ENCODE measurements around the gene WDR1. TPM values are rescaled to one million over a fixed set of nuclear protein-coding genes. Genes with fewer than 3 reads are reported as not detected.

The WDR1 gene
- total and polyA plus RNA-seq, 4 experiments from 2014 or later: 295 to 348 (median 318) TPM

- Mint-ChIP-seq H3K9me3 (peaks cover 0 to 2% (median 0%) of the 10 kb centered on the region in 8 donors), H3K4me3 (peak overlapping the region; percentile 95 to 98 (median 97)), H3K4me1 (peaks cover 57 to 94% (median 81%) of the 10 kb centered on the region in 4 donors), H3K27ac (peak overlapping the region; percentile 71 to 99 (median 95)), H3K36me3 (peaks cover 46 to 66% of the 10 kb centered on the region in 2 donors), H3K27me3 (no peaks in the 10 kb centered on the region)
- ChIA-PET CTCF (ENCODE audit: partially characterized antibody) (interaction anchor here (0.9 to 1.6 kb wide), 4 partner anchors 10 to 423 kb away, joined by 3 to 5 read pairs (median 4); no protein-coding TSS in a partner anchor), POLR2A (ENCODE audit: partially characterized antibody) (interaction anchor here (10.6 kb wide), 1 partner anchor 14 kb away, joined by 396 read pairs; no protein-coding TSS in a partner anchor)
- Histone ChIP-seq H3K27me3 (ENCODE audit: insufficient read depth, low read length) (no peaks in the 10 kb centered on the region), H3K9me3 (ENCODE audit: control insufficient read depth in 1 of 2, low read length in 2 of 2) (no peaks in the 10 kb centered on the region), H3K36me3 (ENCODE audit: insufficient read depth, low read length) (peaks cover 57% of the 10 kb centered on the region), H3K4me1 (ENCODE audit: insufficient read depth, low read length) (peaks cover 83% of the 10 kb centered on the region), H3K27ac (ENCODE audit: low read depth, low read length) (peak overlapping the region; percentile 90), H3K4me3 (ENCODE audit: low read length in 2 of 2) (peak overlapping the region in 1 of 2 donors; percentile 92)
- no peak for DNase-seq
- intact Hi-C loops (cut with micrococcal nuclease): loop anchor here (5.0 to 10.0 kb wide), 3 partner anchors 43 to 1358 kb away; no protein-coding TSS in a partner anchor
Observed at GRCh38 chr4:10114607-10115006, 2.0 kb downstream of the WDR1 start.

GRCh38 chr4:10114147-10114546, 2.5 kb downstream of the WDR1 start:
- Histone ChIP-seq H3K27ac (ENCODE audit: low read depth, low read length) (peak overlapping the region; percentile 90), H3K9me3 (ENCODE audit: control insufficient read depth in 1 of 2, low read length in 2 of 2) (no peaks in the 10 kb centered on the region), H3K36me3 (ENCODE audit: insufficient read depth, low read length) (peaks cover 61% of the 10 kb centered on the region), H3K27me3 (ENCODE audit: insufficient read depth, low read length) (no peaks in the 10 kb centered on the region), H3K4me1 (ENCODE audit: insufficient read depth, low read length) (peaks cover 87% of the 10 kb centered on the region), H3K4me3 (ENCODE audit: low read length in 2 of 2) (no peak overlapping the region)
- Mint-ChIP-seq H3K9me3 (peaks cover 0 to 2% (median 0%) of the 10 kb centered on the region in 8 donors), H3K36me3 (peaks cover 49 to 70% of the 10 kb centered on the region in 2 donors), H3K4me3 (peak overlapping the region; percentile 61 to 97 (median 96)), H3K27me3 (no peaks in the 10 kb centered on the region), H3K4me1 (peaks cover 61 to 94% (median 83%) of the 10 kb centered on the region in 4 donors), H3K27ac (peak overlapping the region; percentile 69 to 99 (median 88))
- no peak for DNase-seq
- intact Hi-C loops (cut with micrococcal nuclease): loop anchor here (10.0 kb wide), 1 partner anchor 509 kb away; no protein-coding TSS in a partner anchor
- POLR2A ChIA-PET (ENCODE audit: partially characterized antibody): interaction anchor here (10.6 kb wide), 1 partner anchor 14 kb away, joined by 396 read pairs; no protein-coding TSS in a partner anchor
- CTCF ChIA-PET (ENCODE audit: partially characterized antibody): interaction anchor here (1.0 to 1.6 kb wide), 3 partner anchors 14 to 424 kb away, joined by 3 to 4 read pairs (median 3); no protein-coding TSS in a partner anchor

GRCh38 chr4:10113362-10114047, 3.1 kb downstream of the WDR1 start:
- DNase-seq: no peak
- H3K4me3 Mint-ChIP-seq: peak overlapping the region in 7 of 8 donors; percentile 57 to 97 (median 96)
- Histone ChIP-seq H3K36me3 (ENCODE audit: insufficient read depth, low read length) (peaks cover 61% of the 10 kb centered on the region), H3K27ac (ENCODE audit: low read depth, low read length) (no peak overlapping the region), H3K4me3 (ENCODE audit: low read length in 2 of 2) (no peak overlapping the region), H3K4me1 (ENCODE audit: insufficient read depth, low read length) (peaks cover 87% of the 10 kb centered on the region), H3K27me3 (ENCODE audit: insufficient read depth, low read length) (no peaks in the 10 kb centered on the region), H3K9me3 (ENCODE audit: control insufficient read depth in 1 of 2, low read length in 2 of 2) (no peaks in the 10 kb centered on the region)
- intact Hi-C loops (cut with micrococcal nuclease): loop anchor here (10.0 kb wide), 1 partner anchor 509 kb away; no protein-coding TSS in a partner anchor
- POLR2A ChIA-PET (ENCODE audit: partially characterized antibody): interaction anchor here (10.6 kb wide), 1 partner anchor 13 kb away, joined by 396 read pairs; no protein-coding TSS in a partner anchor
- no peaks in the 10 kb centered on the region for H3K27me3 Mint-ChIP-seq
- H3K27ac Mint-ChIP-seq: peak overlapping the region; percentile 27 to 99 (median 84)
- CTCF ChIA-PET (ENCODE audit: partially characterized antibody): interaction anchor here (0.9 to 1.3 kb wide), 4 partner anchors 13 to 46 kb away, joined by 3 read pairs; no protein-coding TSS in a partner anchor
- peaks cover 0 to 2% (median 0%) of the 10 kb centered on the region in 8 donors for H3K9me3 Mint-ChIP-seq
- peaks cover 52 to 77% of the 10 kb centered on the region in 2 donors for H3K36me3 Mint-ChIP-seq
- H3K4me1 Mint-ChIP-seq: peaks cover 65 to 94% (median 83%) of the 10 kb centered on the region in 4 donors

GRCh38 chr4:10112658-10113284, 3.8 kb downstream of the WDR1 start:
- no peak overlapping the region for H3K4me3 ChIP-seq (ENCODE audit: low read length in 2 of 2)
- H3K36me3 Mint-ChIP-seq: peaks cover 57 to 84% of the 10 kb centered on the region in 2 donors
- H3K27me3 Mint-ChIP-seq: no peaks in the 10 kb centered on the region
- POLR2A ChIA-PET (ENCODE audit: partially characterized antibody): interaction anchor here (10.6 kb wide), 1 partner anchor 12 kb away, joined by 396 read pairs; no protein-coding TSS in a partner anchor
- CTCF ChIA-PET (ENCODE audit: partially characterized antibody): interaction anchor here (0.9 to 1.3 kb wide), 3 partner anchors 16 to 47 kb away, joined by 3 read pairs; no protein-coding TSS in a partner anchor
- H3K9me3 ChIP-seq (ENCODE audit: control insufficient read depth in 1 of 2, low read length in 2 of 2): no peaks in the 10 kb centered on the region
- peak overlapping the region in 6 of 8 donors; percentile 35 to 97 (median 78) for H3K4me3 Mint-ChIP-seq
- peaks cover 67% of the 10 kb centered on the region for H3K36me3 ChIP-seq (ENCODE audit: insufficient read depth, low read length)
- no peaks in the 10 kb centered on the region for H3K27me3 ChIP-seq (ENCODE audit: insufficient read depth, low read length)
- DNase-seq: no peak
- peaks cover 87% of the 10 kb centered on the region for H3K4me1 ChIP-seq (ENCODE audit: insufficient read depth, low read length)
- intact Hi-C loops (cut with micrococcal nuclease): loop anchor here (10.0 kb wide), 1 partner anchor 508 kb away; no protein-coding TSS in a partner anchor
- peaks cover 0 to 2% (median 0%) of the 10 kb centered on the region in 8 donors for H3K9me3 Mint-ChIP-seq
- peak overlapping the region in 6 of 7 donors; percentile 53 to 99 (median 66) for H3K27ac Mint-ChIP-seq
- peaks cover 63 to 94% (median 83%) of the 10 kb centered on the region in 4 donors for H3K4me1 Mint-ChIP-seq
- H3K27ac ChIP-seq (ENCODE audit: low read depth, low read length): no peak overlapping the region

- no peak overlapping the region for H3K4me3 ChIP-seq (ENCODE audit: low read length in 2 of 2)
- H3K27ac Mint-ChIP-seq: peak overlapping the region; percentile 48 to 99 (median 88)
- H3K27me3 Mint-ChIP-seq: no peaks in the 10 kb centered on the region
- peaks cover 75% of the 10 kb centered on the region for H3K36me3 ChIP-seq (ENCODE audit: insufficient read depth, low read length)
- intact Hi-C loops (cut with micrococcal nuclease): loop anchor here (2.0 to 10.0 kb wide), 2 partner anchors 36 to 506 kb away; no protein-coding TSS in a partner anchor
- DNase-seq: no peak
- POLR2A ChIA-PET (ENCODE audit: partially characterized antibody): interaction anchor here (1.0 to 1.6 kb wide), 3 partner anchors 9 to 15 kb away, joined by 3 to 9 read pairs (median 5); no protein-coding TSS in a partner anchor
- peaks cover 64 to 94% of the 10 kb centered on the region in 2 donors for H3K36me3 Mint-ChIP-seq
- H3K4me3 Mint-ChIP-seq: peak overlapping the region in 7 of 8 donors; percentile 17 to 77 (median 59)
- peaks cover 0 to 2% (median 0%) of the 10 kb centered on the region in 8 donors for H3K9me3 Mint-ChIP-seq
- H3K9me3 ChIP-seq (ENCODE audit: control insufficient read depth in 1 of 2, low read length in 2 of 2): no peaks in the 10 kb centered on the region
- H3K27me3 ChIP-seq (ENCODE audit: insufficient read depth, low read length): no peaks in the 10 kb centered on the region
- H3K4me1 ChIP-seq (ENCODE audit: insufficient read depth, low read length): peaks cover 95% of the 10 kb centered on the region
- peaks cover 71 to 99% (median 89%) of the 10 kb centered on the region in 4 donors for H3K4me1 Mint-ChIP-seq
- H3K27ac ChIP-seq (ENCODE audit: low read depth, low read length): peak overlapping the region; percentile 74
- CTCF ChIA-PET (ENCODE audit: partially characterized antibody): interaction anchor here (1.0 kb wide), 1 partner anchor 11 kb away, joined by 3 read pairs; no protein-coding TSS in a partner anchor
Observed at GRCh38 chr4:10111067-10111801, 5.4 kb downstream of the WDR1 start.

GRCh38 chr4:10109995-10110670, 6.5 kb downstream of the WDR1 start:
- CTCF ChIA-PET (ENCODE audit: partially characterized antibody): interaction anchor here (4.2 kb wide), 1 partner anchor 14 kb away, joined by 24 read pairs; no protein-coding TSS in a partner anchor

More at GRCh38 chr4:10109995-10110670, 6.5 kb downstream of the WDR1 start:
- Histone ChIP-seq H3K4me3 (ENCODE audit: low read length in 2 of 2) (peak overlapping the region in 1 of 2 donors; percentile 2), H3K27me3 (ENCODE audit: insufficient read depth, low read length) (no peaks in the 10 kb centered on the region), H3K36me3 (ENCODE audit: insufficient read depth, low read length) (peaks cover 75% of the 10 kb centered on the region), H3K27ac (ENCODE audit: low read depth, low read length) (peak overlapping the region; percentile 74), H3K9me3 (ENCODE audit: control insufficient read depth in 1 of 2, low read length in 2 of 2) (no peaks in the 10 kb centered on the region), H3K4me1 (ENCODE audit: insufficient read depth, low read length) (peaks cover 100% of the 10 kb centered on the region)
- no peaks in the 10 kb centered on the region for H3K9me3 Mint-ChIP-seq
- intact Hi-C loops (cut with micrococcal nuclease): loop anchor here (2.0 to 10.0 kb wide), 2 partner anchors 35 to 505 kb away; no protein-coding TSS in a partner anchor
- POLR2A ChIA-PET (ENCODE audit: partially characterized antibody): interaction anchor here (1.1 to 19.7 kb wide), 4 partner anchors 7 to 14 kb away, joined by 5 to 396 read pairs (median 29); partner anchors contain the start of gene WDR1
- peak in 1 of 5 donors; percentile 35 for DNase-seq
- H3K27me3 Mint-ChIP-seq: no peaks in the 10 kb centered on the region
- peaks cover 58 to 94% of the 10 kb centered on the region in 2 donors for H3K36me3 Mint-ChIP-seq
- H3K4me1 Mint-ChIP-seq: peaks cover 78 to 100% (median 93%) of the 10 kb centered on the region in 4 donors
- peak overlapping the region; percentile 61 to 82 (median 74) for H3K4me3 Mint-ChIP-seq
- peak overlapping the region; percentile 86 to 99 (median 94) for H3K27ac Mint-ChIP-seq

Measured in CD4-positive, alpha-beta memory T cell (primary cell).